Measurements from ENCODE around the gene GNS.
"Not testable (repeated sequence)": the region's sequence is repeated elsewhere in the genome, so short reads cannot be mapped to it uniquely, and the experiment has no call there.

GNS gene

DNA sequence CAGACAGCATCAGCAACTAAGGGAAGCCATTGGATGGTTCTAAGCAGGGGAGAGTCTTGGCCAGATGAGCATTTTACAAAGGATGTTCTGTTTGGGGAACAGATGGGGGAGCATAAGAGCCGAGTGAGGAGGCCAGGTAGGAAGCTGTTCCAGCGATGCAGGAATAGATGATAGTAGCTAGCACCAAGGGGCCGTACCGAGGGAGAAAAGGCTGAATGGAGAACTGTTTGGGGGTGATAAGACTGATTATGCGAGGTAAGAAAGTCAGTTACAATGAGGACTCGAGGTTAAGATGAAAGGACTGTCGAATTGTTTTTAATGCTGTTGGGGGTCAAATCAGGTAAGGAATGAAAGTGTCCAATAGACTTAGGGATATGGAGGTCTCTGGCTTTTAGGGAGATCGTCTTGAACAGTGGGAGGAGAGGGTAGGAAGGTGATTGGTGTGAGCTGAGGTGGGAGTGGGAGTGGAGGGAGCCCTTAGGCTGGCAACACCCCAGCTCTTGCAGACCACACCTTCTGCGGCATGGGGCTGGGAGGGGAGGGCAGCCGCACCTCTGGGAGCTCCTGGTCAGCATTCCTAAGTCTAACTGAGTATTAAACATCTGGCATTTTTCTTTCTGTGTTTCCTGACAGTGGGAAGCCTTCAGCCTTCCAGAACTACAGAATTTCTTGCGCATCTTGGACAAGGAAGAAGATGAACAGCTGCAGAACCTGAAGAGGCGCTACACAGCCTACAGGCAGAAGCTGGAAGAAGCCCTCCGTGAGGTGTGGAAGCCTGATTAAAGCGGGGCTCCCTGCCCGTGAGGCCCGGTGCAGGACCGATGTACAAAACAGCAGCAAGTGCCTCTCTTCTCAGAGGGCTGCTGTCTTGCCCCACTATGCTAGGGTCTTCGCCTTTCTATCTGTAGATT, 64.8 kb downstream of the GNS start:
- DNase-seq, result no peak

DNA sequence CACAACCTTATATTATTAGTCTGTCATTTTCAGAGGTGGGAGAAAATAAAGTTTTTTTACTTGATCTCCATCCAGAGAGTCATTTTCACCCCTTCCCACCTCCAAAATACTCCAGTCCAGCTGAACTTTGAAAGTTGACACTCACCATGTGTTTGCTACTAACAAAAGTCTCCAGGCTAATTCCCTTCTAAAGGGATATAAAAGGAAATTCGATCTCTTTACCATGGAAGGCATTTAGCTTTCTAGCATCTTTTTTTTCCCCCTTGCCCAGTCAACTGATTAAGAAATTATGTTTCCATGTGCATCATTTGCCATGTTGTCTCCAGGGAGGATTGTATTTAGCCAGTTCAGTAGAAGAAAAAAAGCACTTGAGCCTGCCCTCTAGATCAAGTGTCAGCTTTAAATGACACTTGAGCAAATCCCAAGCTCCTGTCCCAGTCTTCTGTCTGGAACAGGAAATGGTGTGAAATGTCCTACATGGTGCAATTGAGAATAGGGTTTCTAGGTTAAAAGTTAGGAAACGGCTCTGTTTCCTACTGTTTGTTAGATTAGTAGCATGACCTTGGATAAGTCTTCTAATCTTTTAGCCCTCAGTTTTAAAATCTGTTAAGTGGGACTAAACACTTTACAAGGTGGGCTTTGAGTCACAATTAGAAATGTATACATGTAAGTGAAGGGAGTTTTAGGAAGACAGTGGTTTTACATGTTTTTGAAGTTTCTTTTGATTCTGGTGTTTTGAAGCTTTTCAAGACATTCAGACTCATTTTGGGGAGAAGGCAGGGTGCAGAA, 67.2 kb downstream of the GNS start:
- no peak for DNase-seq

DNA sequence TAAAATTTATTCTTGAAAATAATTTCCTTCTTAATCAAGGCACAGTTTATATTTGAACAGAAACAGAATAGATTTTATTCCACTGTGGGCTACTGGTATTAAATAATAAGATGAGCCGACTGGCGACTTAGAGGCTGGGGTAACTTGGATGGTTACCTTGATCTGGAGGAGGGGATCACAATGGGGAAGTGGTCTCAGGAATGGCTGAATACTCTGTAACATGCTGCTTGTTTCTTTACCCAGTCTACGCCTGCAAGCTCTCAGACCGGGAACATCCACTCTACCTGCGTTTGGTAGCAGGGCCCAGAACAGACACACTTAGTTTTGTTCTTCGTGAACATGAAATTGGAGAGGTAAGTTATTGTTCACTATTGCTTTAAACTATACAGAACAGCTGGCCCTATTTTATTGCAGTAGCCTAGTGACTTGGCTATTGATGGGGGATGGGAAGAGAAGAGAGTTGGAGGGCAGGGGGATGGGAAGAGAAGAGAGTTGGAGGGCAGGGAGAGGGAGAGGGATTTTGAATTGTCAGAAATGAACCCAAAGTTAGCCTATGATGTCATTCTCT, 67.9 kb downstream of the GNS start:
- no peak for DNase-seq

DNA sequence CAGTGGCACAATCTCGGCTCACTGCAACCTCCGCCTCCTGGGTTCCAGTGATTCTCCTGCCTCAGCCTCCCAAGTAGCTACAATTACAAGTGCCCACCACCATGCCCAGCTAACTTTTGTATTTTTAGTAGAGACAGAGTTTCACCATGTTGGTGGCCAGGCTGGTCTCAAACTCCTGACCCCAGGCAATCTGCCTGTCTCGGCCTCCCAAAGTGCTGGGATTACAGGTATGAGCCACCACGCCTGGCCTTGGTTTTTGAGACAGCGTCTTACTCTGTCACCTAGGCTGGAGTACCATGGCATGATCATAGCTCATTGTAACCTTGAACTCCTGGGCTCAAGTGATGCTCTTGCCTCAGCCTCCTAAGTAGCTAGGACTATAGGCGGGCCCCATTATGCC, 69.0 kb downstream of the GNS start:
- not testable (repeated sequence) for DNase-seq

DNA sequence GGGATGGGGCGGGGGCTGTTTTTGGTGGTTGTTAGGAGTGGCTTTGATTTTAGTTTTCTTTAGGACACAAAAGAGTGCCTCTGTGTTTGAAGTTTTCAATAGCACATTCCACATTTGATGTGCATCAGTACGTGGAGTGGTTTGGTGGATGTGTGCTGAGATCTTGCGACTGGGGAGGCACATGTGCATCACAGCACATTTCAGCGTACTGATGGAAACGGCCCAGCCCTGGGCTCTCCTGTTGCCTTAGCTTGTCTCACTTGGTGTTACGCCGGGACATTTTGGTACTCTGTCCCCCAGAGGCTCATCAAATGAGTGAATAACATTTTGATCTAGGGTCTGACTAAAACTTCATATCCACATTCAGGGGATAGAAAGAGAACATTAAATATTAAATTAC, 70.5 kb downstream of the GNS start:
- DNase-seq, result no peak

DNA sequence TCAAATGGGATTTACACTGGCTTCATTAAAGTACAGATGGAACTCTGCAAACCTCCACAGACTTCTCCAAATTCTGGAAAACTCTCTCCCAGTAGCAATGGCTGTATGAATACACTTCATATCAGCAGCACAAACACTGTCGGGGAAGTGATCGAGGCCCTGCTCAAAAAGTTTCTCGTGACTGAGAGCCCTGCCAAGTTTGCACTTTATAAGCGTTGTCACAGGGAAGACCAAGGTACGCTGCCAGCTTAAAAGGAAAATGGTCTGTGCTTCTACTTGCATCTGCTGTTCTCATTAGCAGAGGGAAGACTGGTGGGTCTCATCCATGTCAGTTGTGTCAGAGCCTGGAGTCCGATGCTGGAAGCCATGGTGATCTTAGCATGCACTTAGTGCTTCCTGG, 71.0 kb downstream of the GNS start:
- DNase-seq, result no peak

DNA sequence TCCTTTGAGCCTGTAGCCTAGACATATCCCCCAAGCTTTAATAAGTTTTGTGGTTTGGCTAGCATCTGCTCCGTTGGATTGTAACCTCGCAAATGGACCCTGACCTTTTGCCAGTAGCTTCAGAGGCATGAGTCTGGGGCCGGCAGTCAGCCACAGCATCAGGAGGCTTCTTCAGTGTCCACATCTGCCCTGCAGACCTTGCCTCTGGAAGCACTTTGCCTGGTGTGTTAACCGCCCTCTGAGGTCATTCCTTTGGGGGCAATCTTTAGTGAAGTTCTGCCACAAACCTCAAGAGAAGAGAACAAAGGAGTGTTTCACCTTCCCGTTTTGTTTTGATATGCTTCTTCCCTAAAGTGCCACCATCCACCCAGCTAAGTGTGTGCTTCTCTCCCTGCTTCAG, 71.4 kb downstream of the GNS start:
- DNase-seq, result no peak

DNA sequence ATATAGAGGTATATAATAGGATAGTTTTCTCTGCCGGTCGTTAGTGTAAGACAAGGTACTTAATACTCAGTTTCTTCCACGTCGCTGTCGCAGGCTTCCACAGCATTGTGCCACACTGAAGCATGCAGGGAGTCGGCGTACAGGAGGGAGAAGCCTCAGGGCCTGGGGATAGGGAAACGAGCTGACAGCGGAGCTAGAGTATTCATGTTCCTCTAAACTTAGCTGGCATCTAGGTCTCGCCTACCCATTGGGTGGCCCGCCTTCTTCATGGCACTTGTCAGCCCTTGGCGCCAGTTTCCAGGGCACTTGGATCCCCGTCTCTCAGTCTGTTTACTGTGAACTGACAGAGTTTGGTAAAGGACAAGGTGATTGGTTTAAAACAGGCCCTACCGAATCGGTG, 73.6 kb downstream of the GNS start:
- DNase-seq, result no peak

DNA sequence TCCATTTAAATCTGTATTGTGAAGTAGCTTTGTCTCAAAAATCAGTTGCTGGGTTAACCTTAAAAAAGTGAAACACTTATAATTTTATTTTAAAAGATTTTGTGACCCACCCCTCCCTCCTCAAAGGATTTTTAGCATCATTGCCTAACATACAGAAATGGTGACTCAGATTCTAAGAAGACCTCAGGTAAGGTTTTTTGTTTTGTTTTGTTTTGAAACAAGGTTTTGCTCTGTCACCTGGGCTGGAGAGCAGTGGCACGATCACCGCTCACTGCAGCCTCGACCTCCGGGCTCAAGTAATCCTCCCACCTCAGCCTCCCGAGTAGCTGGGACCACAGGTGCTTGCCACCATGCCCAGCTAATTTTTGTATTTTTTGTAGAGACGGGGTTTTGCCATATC, 74.2 kb downstream of the GNS start:
- DNase-seq, result no peak

DNA sequence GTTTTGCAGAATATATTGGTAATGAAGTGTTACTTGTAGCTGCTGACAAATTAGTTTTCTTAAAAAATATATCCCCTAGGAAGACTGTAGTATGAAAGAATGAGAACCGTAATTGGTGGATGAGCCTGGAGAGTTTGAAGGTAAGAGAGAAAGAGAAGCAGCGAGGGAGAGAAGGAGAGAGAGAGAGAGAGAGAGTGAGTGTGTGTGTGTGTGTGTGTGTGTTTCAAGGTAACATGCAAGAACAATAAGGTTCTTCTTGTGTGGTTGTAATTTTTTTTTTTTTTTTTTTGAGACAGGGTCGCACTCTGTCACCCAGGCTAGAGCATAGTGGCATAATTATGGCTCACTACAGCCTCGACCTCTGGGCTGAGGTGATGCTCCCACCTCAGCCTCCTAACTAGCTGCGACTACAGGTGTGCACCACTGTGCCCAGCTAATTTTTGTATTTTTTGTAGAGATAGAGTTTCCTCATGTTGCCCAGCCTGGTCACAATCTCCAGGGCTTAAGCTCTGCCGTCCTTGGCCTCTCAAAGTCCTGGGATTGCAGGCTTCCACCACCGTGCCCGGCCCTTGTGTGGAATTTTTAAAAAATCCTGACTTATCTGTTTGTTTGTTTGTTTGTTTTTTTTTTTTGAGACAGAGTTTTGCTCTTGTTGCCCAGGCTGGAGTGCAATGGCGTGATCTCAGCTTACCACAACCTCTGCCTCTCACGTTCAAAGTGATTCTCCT, 75.2 kb downstream of the GNS start:
- DNase-seq, result no peak

DNA sequence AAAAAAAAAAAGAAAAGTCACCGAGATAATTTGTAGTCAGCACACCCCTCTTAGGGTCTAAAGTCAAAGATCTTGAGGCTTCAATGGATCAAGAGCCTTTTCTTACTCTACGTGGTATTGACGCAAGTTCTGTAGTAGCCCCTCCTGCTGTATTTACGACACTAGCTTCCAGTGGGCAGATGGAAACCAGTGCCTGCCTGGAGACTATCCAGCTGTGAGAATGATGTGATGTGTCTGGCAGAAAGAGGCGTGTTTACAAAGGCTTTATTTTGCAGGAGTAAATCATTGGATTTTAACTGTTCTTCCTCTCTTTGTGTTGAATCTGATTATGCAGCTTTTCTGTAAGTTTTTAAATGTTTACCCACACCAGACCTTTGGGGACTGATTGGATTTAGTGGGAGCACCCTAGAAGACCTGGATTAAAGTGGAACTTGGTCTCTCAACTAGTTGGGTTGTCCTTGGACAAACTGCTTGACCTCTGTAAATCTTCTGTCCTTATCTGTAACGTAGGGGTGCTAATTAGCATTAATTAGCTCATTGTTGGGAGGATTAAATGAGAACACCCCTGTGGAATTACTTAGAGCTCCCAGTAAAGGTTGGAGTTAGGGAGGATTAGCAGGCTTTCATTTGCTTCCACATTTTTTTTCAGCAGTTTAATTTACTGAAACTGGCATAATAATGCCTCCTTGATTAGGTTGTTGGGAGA, 76.5 kb downstream of the GNS start:
- no peak for DNase-seq

DNA sequence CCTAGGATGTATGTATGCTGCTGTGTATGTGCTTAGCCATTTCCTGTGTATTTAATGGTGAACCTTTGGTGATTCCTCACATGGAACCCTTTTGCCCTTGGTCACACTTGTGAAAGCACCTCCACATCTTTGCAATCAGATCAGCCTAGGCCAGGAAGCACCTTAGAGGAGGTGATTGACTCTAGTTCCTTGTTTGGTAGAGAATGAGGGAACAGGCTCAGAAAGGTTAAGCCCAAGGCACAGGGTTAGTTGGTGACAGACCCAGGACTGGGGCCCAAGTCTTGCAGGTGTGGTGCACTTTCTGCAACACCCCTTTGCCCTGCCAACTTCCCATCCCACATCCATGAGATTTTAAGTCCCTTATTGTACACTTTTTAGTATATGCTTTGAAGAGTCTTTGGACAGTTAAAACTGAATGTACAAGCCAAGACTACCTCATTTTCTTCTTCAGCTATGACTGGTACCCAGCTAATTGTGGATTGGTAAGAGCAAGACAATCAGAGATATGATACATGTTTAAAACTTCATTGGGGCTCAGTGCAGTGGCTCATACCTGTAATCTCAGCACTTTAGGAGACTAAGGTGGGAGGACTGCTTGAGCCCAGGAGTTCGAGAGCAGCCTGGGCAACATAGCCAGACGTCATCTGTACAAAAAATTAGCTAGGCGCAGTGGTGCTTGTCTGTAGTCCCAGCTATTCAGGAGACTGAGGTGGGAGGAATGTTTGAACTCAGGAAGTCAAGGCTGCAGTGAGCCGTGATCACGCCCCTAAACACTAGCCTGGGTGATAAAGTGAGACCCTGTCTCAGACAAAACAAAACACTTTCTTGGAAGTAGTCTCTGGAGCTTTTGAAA, 77.8 kb downstream of the GNS start:
- DNase-seq, result no peak

DNA sequence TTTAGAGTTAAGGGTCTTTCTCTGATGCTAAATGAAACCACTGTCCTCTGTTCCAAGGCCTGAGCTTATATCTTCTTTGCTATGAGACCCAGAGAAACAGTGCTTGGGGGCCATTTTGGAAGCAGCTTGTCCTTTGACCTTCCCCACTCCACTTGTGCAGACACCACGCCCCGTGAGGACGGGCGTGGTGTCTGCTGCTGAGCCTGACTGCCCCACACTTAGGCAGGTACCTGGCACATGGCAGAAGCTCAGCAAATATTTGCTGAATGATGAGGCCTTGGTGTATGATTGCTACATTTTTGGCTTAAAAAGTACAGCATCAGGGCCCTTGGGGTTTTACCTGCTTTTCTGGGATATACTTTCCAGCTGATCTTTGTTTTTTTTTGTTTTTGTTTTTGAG, 79.0 kb downstream of the GNS start:
- DNase-seq, result no peak

DNA sequence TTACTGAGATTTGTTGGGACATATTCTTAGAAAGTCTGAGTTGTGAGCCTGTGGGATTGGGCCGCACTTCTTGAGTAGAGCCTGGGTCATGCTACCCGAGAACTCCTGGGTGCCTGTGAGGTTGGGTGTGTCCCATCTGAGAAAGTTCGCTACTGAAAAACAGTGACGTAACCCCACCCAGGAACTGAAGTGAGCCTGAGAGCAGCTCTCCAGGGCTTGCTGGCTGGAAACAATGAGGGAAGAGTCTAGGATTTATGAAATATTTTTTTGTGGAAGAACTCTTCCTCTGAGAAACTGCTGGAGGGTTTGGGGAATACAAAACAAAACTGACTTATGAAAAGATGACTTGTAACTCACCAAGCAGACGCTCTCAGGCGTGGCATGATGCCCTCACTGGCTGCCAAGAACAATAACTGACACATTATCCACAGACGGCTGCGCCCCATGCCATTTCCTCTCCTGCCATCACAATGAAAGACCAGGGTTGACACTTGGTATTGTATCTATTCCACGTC, 79.7 kb downstream of the GNS start:
- DNase-seq, result peak; percentile 62

DNA sequence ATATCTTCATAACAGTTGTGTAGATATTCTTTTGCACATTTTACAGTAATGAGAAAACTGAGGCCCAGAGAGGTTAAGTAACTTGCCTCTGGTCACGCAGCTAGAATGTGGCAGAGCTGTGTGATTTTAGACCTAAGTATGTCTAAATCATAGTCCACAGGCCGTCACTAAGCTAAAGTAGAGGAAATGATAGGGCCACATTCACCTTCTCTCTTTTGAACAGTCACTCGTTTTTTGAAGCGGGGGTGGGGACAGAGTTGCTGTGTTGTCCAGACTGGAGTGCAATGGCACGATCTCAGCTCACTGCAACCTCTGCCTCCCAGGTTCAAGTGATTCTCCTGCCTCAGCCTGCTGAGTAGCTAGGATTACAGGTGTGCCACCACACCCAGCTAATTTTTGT, 80.4 kb downstream of the GNS start:
- DNase-seq, result no peak

DNA sequence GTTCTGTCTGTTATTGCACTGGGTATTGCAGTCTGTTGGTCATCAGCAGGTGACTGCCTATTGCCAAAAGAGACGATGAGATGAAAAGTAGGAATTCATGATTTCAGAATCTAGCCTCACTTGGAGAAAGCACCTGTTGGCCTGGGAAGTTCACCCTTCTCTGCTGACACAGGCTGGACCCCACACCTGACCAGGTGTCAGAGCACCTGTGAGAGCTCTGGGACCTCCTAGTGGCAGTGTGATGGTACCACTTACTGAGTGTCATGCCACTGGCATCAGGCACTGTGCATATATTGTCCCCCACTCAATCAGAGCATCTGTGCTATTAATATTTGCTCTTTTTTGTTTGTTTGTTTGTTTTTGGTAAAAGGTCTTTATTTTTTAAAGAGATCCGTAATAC, 81.0 kb downstream of the GNS start:
- DNase-seq, result no peak

DNA sequence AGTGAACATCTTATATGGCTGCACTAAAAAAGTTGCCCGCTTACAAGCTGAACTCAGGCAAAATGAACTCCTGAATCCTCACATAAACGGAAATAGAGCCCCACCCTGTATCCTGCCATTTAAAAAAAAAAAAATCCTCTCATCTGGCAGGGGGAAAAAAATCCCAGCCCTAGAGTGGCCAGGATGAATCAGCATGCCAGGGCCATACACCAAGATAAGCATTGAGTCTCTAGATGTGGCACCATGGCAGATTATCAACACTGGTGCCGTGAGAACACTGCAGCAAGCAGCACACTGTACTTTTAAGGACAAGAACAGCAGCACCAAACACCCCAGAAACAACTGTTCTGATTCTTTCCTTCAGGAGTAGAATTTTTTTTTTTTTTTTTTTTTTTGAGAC, 83.4 kb downstream of the GNS start:
- DNase-seq, result no peak

DNA sequence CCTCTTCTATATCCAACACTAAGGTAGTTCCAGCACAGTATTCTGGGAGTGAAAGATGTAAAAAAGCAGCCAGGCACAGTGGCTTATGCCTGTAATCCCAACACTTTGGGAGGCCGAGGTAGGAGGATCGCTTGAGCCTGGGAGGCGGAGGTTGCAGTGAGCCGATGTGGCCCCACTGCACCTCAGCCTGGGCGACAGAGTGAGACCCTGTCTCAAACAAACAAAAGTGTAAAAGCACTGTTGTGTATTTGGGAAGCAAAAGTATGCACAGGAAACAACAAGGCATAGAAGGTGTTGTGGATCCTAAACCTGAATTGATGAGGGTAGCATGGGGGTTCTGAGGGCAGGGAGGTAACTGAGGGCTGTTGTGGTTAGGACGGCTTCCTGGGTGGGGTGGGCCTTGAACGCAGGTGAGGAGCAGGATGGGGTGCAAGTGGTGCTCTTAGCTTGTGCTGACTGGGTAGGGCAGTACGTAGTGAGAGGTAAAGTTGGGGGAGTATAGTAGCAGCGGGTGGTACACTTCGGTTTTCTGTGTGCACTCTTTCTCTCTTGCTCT, 84.8 kb downstream of the GNS start:
- no peak for DNase-seq

DNA sequence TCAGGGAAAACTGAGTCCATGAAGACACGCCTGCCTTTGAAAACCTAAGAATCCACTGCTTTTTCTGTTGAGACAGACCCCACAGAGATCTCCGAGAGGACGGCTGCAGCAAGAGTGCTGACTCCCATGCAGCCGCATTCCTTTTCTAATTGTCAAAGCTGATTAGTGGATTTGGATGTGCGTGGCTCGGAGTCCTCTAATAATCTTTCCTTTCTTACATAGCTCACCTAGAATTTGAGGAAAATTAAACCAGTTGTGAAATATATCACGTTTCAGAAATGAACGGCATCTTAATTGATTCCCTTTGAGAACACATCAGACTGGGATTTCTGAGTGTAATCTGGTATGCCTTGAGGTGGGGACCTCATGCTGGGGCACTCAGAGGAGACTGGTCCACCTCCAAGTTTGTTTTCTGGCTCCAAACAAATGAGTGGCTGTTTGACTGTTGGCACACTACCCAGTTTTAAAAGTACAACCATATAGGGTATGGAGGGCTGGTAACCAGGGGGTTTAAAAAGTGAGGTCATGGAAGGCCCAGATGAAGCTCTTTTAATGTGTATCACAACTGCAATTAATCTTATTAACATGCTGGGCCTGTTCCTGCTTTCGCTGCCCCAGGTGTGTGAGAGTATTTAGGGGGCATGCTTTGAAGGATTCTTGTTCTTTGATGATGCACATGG, 85.6 kb downstream of the GNS start:
- DNase-seq, result no peak

DNA sequence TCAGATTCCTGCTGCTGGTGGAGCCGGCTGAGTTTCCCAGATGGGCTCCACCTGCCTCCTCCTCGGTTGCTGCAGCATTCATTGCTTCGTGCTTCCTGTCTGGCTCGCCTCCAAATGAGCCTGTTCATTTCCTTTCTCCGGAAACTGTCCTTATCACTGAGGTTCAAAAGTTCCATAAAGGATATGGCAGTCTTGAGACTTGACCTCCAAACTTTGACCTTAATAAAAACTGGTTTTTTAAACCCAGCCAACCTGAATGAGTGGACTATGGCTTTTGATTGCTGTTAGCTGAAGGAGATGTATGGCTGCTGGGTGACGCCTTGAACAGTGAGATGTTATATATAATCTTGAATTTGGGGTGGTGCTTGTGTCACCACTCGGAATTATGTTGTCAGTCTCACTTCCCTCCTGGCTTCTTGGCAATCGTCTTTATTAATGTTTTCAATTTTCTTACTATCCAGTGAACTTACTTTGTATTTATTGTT, 86.2 kb downstream of the GNS start:
- peak; percentile 58 for DNase-seq

All from stimulated activated CD4-positive, alpha-beta T cell treated with anti-CD3 and anti-CD28 coated beads, Interleukin-15, amount 100 ng/mL, for 24 hours (primary cell).